Measurements from ENCODE around the gene OR51B6.

DNA sequence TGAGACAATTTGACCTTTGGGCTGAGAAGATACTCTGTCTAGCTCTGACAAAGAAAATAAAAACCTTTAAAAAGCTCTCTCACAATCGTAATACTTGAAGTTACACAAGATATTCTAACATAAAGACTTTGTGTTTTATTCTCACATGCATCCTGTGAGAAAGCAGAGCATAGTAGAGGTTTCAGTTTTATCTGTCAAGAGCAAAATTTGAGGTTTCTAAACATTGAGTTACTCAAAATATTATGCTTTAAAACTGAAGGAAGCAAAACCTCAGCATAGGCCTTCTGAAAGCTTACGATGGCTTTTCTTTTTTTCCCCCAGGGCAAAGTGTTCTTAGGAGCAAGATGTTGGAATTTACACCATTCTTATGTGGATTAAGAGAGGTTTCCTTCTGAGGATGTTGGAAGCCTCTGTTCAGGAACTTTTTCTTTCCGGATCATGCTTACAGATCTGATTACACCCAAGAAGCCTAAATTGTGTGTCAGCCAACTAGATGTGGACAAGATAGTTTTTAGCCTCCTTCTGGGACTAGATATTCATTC is 17.3 kb downstream of the OR51B6 start:
- TF ChIP-seq, protein P1, sequence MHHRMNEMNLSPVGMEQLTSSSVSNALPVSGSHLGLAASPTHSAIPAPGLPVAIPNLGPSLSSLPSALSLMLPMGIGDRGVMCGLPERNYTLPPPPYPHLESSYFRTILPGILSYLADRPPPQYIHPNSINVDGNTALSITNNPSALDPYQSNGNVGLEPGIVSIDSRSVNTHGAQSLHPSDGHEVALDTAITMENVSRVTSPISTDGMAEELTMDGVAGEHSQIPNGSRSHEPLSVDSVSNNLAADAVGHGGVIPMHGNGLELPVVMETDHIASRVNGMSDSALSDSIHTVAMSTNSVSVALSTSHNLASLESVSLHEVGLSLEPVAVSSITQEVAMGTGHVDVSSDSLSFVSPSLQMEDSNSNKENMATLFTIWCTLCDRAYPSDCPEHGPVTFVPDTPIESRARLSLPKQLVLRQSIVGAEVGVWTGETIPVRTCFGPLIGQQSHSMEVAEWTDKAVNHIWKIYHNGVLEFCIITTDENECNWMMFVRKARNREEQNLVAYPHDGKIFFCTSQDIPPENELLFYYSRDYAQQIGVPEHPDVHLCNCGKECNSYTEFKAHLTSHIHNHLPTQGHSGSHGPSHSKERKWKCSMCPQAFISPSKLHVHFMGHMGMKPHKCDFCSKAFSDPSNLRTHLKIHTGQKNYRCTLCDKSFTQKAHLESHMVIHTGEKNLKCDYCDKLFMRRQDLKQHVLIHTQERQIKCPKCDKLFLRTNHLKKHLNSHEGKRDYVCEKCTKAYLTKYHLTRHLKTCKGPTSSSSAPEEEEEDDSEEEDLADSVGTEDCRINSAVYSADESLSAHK (tag by site-specific recombination; IDR thresholded peaks at IDR 0.05) = no peak
- no peak for TF ChIP-seq ZNF302 (tag by site-specific recombination; IDR thresholded peaks at IDR 0.05; ENCODE audit: low read depth)
- TF ChIP-seq, protein P2, sequence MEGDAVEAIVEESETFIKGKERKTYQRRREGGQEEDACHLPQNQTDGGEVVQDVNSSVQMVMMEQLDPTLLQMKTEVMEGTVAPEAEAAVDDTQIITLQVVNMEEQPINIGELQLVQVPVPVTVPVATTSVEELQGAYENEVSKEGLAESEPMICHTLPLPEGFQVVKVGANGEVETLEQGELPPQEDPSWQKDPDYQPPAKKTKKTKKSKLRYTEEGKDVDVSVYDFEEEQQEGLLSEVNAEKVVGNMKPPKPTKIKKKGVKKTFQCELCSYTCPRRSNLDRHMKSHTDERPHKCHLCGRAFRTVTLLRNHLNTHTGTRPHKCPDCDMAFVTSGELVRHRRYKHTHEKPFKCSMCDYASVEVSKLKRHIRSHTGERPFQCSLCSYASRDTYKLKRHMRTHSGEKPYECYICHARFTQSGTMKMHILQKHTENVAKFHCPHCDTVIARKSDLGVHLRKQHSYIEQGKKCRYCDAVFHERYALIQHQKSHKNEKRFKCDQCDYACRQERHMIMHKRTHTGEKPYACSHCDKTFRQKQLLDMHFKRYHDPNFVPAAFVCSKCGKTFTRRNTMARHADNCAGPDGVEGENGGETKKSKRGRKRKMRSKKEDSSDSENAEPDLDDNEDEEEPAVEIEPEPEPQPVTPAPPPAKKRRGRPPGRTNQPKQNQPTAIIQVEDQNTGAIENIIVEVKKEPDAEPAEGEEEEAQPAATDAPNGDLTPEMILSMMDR (tag by site-specific recombination; IDR thresholded peaks at IDR 0.05) = no peak
- no peak for TF ChIP-seq ZFP37 (tag by site-specific recombination; IDR thresholded peaks at IDR 0.05)
- no peak for TF ChIP-seq ZNF292 (tag by site-specific recombination; IDR thresholded peaks at IDR 0.05; ENCODE audit: borderline replicate concordance, low read depth)
- TF ChIP-seq, protein P3, sequence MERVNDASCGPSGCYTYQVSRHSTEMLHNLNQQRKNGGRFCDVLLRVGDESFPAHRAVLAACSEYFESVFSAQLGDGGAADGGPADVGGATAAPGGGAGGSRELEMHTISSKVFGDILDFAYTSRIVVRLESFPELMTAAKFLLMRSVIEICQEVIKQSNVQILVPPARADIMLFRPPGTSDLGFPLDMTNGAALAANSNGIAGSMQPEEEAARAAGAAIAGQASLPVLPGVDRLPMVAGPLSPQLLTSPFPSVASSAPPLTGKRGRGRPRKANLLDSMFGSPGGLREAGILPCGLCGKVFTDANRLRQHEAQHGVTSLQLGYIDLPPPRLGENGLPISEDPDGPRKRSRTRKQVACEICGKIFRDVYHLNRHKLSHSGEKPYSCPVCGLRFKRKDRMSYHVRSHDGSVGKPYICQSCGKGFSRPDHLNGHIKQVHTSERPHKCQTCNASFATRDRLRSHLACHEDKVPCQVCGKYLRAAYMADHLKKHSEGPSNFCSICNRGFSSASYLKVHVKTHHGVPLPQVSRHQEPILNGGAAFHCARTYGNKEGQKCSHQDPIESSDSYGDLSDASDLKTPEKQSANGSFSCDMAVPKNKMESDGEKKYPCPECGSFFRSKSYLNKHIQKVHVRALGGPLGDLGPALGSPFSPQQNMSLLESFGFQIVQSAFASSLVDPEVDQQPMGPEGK (tag by site-specific recombination; IDR thresholded peaks at IDR 0.05) = no peak
- TF ChIP-seq GLI2 (tag by site-specific recombination; IDR thresholded peaks at IDR 0.05; ENCODE audit: borderline replicate concordance, low read depth) = no peak
- TF ChIP-seq, protein P4, sequence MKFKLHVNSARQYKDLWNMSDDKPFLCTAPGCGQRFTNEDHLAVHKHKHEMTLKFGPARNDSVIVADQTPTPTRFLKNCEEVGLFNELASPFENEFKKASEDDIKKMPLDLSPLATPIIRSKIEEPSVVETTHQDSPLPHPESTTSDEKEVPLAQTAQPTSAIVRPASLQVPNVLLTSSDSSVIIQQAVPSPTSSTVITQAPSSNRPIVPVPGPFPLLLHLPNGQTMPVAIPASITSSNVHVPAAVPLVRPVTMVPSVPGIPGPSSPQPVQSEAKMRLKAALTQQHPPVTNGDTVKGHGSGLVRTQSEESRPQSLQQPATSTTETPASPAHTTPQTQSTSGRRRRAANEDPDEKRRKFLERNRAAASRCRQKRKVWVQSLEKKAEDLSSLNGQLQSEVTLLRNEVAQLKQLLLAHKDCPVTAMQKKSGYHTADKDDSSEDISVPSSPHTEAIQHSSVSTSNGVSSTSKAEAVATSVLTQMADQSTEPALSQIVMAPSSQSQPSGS (tag by site-specific recombination; IDR thresholded peaks at IDR 0.05; ENCODE audit: low read depth) = no peak
- TF ChIP-seq ZNF660 (tag by site-specific recombination; IDR thresholded peaks at IDR 0.05) = no peak
- TF ChIP-seq GFI1B (tag by site-specific recombination; IDR thresholded peaks at IDR 0.05) = no peak
- TF ChIP-seq, protein P5, sequence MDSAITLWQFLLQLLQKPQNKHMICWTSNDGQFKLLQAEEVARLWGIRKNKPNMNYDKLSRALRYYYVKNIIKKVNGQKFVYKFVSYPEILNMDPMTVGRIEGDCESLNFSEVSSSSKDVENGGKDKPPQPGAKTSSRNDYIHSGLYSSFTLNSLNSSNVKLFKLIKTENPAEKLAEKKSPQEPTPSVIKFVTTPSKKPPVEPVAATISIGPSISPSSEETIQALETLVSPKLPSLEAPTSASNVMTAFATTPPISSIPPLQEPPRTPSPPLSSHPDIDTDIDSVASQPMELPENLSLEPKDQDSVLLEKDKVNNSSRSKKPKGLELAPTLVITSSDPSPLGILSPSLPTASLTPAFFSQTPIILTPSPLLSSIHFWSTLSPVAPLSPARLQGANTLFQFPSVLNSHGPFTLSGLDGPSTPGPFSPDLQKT (IDR thresholded peaks at IDR 0.05; ENCODE audit: borderline replicate concordance, low read depth, low read length) = no peak
- no peak for TF ChIP-seq SETDB1 (IDR thresholded peaks at IDR 0.05; ENCODE audit: insufficient read length, low read length)
